Measurements from ENCODE around the gene ATG5.

DNA sequence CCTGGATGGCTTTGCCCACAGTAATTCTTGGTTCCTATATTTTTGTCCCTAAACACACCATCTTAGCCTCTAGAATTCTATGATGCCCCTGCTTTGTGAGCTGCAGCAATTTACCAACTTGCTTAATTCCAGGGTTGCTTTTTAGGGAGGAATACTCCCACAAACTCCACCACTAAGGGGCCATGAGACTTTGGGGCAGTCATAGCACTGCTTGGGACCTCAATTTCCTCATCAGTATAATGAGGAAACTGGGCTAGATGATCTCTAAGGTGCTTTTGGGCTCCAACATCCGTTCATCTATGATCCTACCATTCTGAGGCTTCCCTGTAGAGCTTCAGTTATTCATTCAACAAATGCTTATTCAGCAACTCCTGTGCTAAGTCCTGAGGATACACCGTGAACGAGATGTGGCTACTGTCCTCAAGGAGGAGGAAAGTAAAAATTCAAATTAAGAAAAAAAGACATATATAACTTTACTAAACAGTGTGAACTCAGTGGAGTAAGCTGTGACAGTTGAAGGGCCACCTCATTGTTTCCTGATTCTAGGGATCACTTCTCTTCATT, 164.2 kb downstream of the ATG5 start:
- no peak for TF ChIP-seq EZH2phosphoT487 (IDR thresholded peaks at IDR 0.05; ENCODE audit: borderline replicate concordance, low read length)
- TF ChIP-seq, protein P1, sequence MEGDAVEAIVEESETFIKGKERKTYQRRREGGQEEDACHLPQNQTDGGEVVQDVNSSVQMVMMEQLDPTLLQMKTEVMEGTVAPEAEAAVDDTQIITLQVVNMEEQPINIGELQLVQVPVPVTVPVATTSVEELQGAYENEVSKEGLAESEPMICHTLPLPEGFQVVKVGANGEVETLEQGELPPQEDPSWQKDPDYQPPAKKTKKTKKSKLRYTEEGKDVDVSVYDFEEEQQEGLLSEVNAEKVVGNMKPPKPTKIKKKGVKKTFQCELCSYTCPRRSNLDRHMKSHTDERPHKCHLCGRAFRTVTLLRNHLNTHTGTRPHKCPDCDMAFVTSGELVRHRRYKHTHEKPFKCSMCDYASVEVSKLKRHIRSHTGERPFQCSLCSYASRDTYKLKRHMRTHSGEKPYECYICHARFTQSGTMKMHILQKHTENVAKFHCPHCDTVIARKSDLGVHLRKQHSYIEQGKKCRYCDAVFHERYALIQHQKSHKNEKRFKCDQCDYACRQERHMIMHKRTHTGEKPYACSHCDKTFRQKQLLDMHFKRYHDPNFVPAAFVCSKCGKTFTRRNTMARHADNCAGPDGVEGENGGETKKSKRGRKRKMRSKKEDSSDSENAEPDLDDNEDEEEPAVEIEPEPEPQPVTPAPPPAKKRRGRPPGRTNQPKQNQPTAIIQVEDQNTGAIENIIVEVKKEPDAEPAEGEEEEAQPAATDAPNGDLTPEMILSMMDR (IDR thresholded peaks at IDR 0.05; ENCODE audit: low read depth, low read length, poor library complexity, severe bottlenecking) = no peak

Data from DOHH2 (cell line).